Measurements from ENCODE around the gene RHOBTB3. TPM values are rescaled to one million over a fixed set of nuclear protein-coding genes. Genes with fewer than 3 reads are reported as not detected.

RHOBTB3 gene
- total RNA-seq, 4 donors from 2014 or later = 16.7 to 39.4 (median 28.2) TPM

- no peak for TF ChIP-seq CTCF (IDR thresholded peaks at IDR 0.05)
- no peak for TF ChIP-seq POLR2A (IDR thresholded peaks at IDR 0.05)
- intact Hi-C loops (cut with DNase I; ENCODE audit: low total_unique reads) = loop anchor here (10.0 kb wide), 1 partner anchor 821 kb away; no protein-coding TSS in a partner anchor
- WGBS, 2 donors = 87 to 98% methylated on average over 3 of the region's 3 CpGs
- no peak overlapping the region for H3K4me3 ChIP-seq (ENCODE audit: low read depth, poor library complexity, severe bottlenecking)
- no peak for DNase-seq (ENCODE audit: low spot score in 2 of 2)
Measured at GRCh38 chr5:95783661-95784060, 52.5 kb downstream of the RHOBTB3 start.

- 88 to 93% methylated on average over 9 of the region's 9 CpGs for WGBS, 2 donors
- TF ChIP-seq CTCF (IDR thresholded peaks at IDR 0.05) (no peak), POLR2A (IDR thresholded peaks at IDR 0.05) (no peak)
- intact Hi-C loops (cut with DNase I; ENCODE audit: low total_unique reads) = loop anchor here (5.0 to 10.0 kb wide), 2 partner anchors 53 to 820 kb away; no protein-coding TSS in a partner anchor
- DNase-seq (ENCODE audit: low spot score in 2 of 2) = no peak
- H3K4me3 ChIP-seq (ENCODE audit: low read depth, poor library complexity, severe bottlenecking) = no peak overlapping the region
Measured at GRCh38 chr5:95784514-95785302, 53.6 kb downstream of the RHOBTB3 start.

- intact Hi-C loops (cut with DNase I; ENCODE audit: low total_unique reads) = loop anchor here (5.0 to 10.0 kb wide), 2 partner anchors 50 to 818 kb away; no protein-coding TSS in a partner anchor
- no peak for TF ChIP-seq CTCF (IDR thresholded peaks at IDR 0.05)
- no peak for TF ChIP-seq POLR2A (IDR thresholded peaks at IDR 0.05)
Measured at GRCh38 chr5:95786821-95787418, 55.8 kb downstream of the RHOBTB3 start.

GRCh38 chr5:95788493-95788892 lies 57.4 kb downstream of the RHOBTB3 start:
- WGBS, 2 donors = 94 to 98% methylated on average over 8 of the region's 8 CpGs
- TF ChIP-seq POLR2A (IDR thresholded peaks at IDR 0.05) = no peak
- DNase-seq (ENCODE audit: low spot score in 2 of 2) = no peak
- intact Hi-C loops (cut with DNase I; ENCODE audit: low total_unique reads) = loop anchor here (5.0 to 10.0 kb wide), 2 partner anchors 49 to 816 kb away; no protein-coding TSS in a partner anchor
- H3K4me3 ChIP-seq (ENCODE audit: low read depth, poor library complexity, severe bottlenecking) = no peak overlapping the region

More at GRCh38 chr5:95786821-95787418, 55.8 kb downstream of the RHOBTB3 start:
- H3K4me3 ChIP-seq (ENCODE audit: low read depth, poor library complexity, severe bottlenecking) = no peak overlapping the region
- 72 to 94% methylated on average over 3 of the region's 3 CpGs for WGBS, 2 donors
- no peak for DNase-seq (ENCODE audit: low spot score in 2 of 2)

- no peak for TF ChIP-seq CTCF (IDR thresholded peaks at IDR 0.05)
- no peak for TF ChIP-seq POLR2A (IDR thresholded peaks at IDR 0.05)
- WGBS, 2 donors = 91 to 93% methylated on average over 6 of the region's 6 CpGs
- no peak for DNase-seq (ENCODE audit: low spot score in 2 of 2)
- no peak overlapping the region for H3K4me3 ChIP-seq (ENCODE audit: low read depth, poor library complexity, severe bottlenecking)
- intact Hi-C loops (cut with DNase I; ENCODE audit: low total_unique reads) = no loop called here
Measured at GRCh38 chr5:95791751-95792150, 60.6 kb downstream of the RHOBTB3 start.

GRCh38 chr5:95794070-95794516 lies 63.0 kb downstream of the RHOBTB3 start:
- DNase-seq (ENCODE audit: low spot score in 2 of 2) = no peak
- WGBS, 2 donors = 69 to 74% methylated on average over 3 of the region's 3 CpGs
- intact Hi-C loops (cut with DNase I; ENCODE audit: low total_unique reads) = no loop called here
- TF ChIP-seq POLR2A (IDR thresholded peaks at IDR 0.05) (no peak), CTCF (IDR thresholded peaks at IDR 0.05) (no peak)
- H3K4me3 ChIP-seq (ENCODE audit: low read depth, poor library complexity, severe bottlenecking) = no peak overlapping the region
